GM21390 (cell line): ENCODE measurements around the gene TRPV4.

Source experiments
- ATAC-seq: cut with Tn5 transposase; IDR thresholded peaks from one replicate; pipeline ENCODE4 v1.9.1; 2021; ENCODE audit not compliant: unreplicated experiment

TRPV4 gene

GRCh38 chr12:109764123-109764522 is 69.1 kb downstream of the TRPV4 start:
- no peak for ATAC-seq

DNA sequence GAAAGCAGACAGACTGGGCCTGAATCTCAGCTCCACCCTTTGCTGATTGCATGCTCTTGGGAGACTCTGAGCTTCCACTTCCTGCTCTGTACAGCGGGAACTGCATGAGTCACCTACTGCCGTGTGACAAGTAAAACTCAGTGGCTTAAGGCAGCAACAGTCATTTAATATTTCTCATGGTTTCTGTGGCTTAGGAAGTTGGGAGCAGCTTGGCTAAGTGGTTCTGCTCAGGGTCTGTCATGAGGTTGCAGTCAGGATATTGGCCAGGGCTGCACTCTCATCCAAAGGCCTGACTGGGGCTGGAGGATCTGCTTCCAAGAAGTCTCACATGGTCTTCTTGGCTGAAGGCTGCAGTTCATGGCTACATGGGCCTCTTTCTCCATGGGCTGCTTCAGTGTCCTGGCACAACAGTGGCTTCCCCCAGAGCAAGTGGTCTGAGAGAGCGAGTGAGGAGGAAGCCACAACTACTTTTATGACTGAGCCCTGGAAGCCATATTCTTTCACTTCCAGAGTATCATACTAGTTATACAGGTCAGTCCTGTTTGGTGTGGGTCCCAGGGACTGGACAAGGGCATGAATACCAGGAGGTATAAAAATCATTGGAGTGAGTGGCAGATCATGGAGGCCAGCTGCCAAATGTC is 69.9 kb downstream of the TRPV4 start:
- ATAC-seq: no peak

DNA sequence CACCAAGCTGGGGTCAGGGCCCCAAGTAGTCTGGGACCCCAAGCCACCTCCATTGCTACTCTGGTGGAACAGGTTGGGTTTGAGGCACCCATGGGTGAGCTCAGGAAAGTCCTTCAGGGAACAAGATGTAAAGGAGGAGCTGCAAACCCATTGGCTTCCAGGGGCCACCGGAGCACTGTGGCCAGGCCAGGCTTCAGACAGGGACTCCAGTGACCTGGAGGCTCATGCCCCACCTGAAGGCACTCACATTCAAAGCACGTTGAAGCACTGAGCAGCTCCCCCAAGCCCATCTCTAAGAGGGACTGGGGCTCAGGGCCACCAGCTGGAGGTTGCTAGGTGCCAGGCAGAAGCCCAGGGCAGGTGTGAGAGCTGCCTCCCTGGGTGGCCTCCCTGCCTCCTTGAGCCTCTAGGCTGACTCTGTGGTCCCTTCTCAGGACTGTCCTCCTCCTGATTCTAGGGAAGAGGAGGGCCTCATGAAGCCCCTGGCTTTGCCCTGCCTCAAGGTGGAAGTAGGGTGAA is 70.5 kb downstream of the TRPV4 start:
- no peak for ATAC-seq

GRCh38 chr12:109762071-109762672 is 71.0 kb downstream of the TRPV4 start:
- no peak for ATAC-seq

- no peak for ATAC-seq
Observed at GRCh38 chr12:109760930-109761921, 72.0 kb downstream of the TRPV4 start.

- no peak for ATAC-seq
Observed at GRCh38 chr12:109760031-109760929, 72.9 kb downstream of the TRPV4 start.

GRCh38 chr12:109759595-109759994 is 73.6 kb downstream of the TRPV4 start:
- no peak for ATAC-seq

GRCh38 chr12:109758426-109759420 is 74.5 kb downstream of the TRPV4 start:
- no peak for ATAC-seq

DNA sequence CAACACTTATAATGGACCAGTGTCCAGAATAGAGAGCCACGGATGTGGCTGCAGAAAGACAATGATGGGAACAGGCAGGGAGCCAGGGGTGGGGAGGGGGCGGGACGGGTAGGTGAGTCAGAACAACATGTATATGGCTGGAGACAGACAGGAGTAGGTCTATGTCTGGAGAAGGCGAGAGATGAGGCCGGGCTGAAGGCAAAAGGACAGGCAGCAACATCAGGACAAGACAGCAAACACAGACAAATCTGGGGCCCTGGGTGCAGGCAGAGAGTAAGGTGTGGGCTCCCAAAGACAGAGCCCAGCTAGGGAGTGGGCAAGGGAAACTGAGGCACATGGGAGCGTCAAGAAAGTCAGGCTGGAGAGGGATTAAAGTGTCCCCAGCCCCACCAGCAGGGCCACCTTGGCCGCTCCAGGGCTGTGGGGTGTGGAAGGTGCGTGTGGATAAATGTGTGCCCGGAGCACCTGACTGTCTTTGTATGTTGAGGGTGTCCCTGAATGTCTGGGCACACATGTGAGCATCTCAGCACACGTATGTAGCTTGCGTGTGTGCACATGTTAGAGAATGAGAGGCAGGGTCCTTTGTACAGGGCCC is 75.4 kb downstream of the TRPV4 start:
- no peak for ATAC-seq

DNA sequence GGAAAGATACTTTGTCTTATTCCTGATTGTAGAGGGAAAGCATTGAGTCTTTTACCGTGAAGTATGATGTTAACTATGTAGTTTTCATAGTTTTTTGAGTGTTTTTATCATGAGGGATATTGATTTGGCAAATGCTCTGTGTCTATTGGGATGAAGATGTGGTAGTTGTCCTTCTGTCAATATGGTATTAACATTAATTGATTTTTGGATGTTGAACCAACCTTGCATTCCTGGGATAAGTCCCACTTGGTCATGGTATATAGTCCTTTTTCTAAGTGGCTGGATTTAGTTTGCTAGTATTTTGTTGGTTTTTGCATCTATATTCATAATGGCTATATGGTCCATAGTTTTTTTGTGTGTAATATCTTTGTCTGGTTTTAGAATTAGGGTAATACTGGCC is 76.7 kb downstream of the TRPV4 start:
- no peak for ATAC-seq

GRCh38 chr12:109753959-109754358 is 79.2 kb downstream of the TRPV4 start:
- ATAC-seq: no peak

GRCh38 chr12:109753054-109753401 is 80.2 kb downstream of the TRPV4 start:
- no peak for ATAC-seq

DNA sequence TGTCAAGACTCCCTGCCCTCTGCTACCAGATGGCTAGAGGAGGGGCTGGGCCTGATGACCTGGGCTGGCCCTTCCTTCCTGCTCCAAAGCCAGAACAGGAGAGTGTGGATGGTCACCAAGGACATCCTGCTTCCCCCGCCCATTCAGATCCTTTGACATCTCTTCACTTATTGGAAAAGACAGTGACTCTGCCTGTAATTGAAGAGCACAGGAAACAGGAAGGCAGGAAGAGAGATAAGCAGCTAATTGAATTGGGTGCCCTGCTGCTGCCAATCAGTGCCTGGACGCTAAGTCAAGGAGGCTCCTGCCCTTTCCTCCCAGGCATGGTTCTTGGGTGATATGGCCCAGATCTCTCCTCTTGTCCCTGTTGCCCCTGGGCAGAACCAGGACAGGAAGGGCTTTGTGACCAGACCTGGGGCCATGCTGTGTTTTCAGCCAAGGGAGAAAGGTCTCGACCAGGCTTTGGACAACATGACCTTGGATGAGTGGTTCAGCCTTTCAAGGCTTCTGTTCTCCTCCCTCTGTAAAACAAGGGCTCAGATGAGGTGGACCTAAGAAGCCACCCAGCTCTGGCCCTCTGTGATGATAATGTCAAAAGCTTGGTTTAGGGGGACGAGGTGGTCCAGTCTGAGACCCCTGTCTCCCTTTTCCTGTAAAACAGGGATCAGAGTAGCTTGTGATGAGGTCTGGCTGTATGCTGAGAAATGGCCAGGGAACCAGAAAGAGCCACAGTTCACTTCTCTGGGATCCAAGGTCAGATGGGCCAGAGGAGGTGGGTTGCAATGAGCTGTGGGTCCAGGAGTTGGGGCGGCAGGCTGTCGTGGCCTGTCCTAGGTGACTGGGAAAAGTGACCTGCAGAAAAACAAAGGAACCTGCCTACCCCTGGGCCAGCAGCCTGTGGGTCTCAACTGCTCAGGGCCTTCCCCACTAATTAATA is 80.8 kb downstream of the TRPV4 start:
- ATAC-seq: no peak

- ATAC-seq: no peak
Observed at GRCh38 chr12:109744986-109745942, 87.9 kb downstream of the TRPV4 start.

- no peak for ATAC-seq
Observed at GRCh38 chr12:109744026-109744425, 89.2 kb downstream of the TRPV4 start.

DNA sequence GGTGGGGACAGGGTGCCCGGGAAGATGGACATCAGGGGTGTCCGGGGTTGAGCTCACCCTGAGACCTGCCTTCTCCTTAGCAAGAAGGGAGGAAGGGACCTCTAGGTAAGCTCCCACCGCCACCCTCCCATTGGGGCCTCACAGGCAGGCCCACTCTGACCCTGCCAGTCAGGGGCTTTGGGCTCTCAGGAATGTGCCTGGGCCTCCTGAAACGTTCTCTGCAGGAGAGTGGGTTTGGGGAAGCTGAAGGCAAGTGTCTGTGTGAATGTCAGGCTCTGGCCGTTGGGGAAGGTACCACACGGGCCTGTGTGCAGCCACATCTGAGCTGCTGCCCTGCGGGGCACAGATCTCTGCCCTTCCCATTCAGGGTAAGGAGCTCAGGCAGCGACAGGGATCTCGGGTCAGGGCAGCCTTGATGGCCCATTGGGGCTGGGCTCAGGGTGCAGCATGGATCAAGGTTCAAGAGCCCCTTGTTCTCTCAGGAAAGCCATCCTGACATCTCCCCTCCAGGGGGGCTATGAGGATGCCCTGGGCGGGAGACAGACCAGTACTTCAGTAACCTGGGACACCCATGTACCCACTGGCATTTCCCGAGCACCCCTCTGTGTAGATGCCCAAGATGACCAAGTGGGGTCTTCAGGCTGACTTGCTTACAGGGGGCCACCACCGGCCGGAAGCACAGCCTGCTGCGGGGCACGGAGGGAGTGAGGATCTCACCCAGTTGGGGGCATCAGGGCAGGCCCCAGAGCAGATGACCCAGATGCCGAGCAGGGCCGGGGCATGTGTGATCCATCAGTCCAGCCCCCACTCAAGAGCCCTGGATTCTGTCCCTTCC is 89.9 kb downstream of the TRPV4 start:
- no peak for ATAC-seq
